HepG2 (cell line): Measurements from ENCODE around the gene ZNF574. TPM values are rescaled to one million over a fixed set of nuclear protein-coding genes. Genes with fewer than 3 reads are reported as not detected.
A peak's percentile ranks its signal among the peaks of the same experiment; 100 is the strongest.

Experiments used
- ATAC-seq: fragments of 200-7000 bp; cut with Tn5 transposase; 3 replicates; pipeline ENCODE4 v1.9.1; 2020; ENCODE audit warnings: mild to moderate bottlenecking, moderate library complexity
- BruUV-seq: library from RNA; stranded (reverse); fragments of 400-500 nt; replicated peaks from 2 replicates; lab custom pipeline; 2021; lab: Mats Ljungman, UMichigan
- CTCF ChIA-PET: fragments of 300-600 bp; formaldehyde crosslinking; extraction: SDS; loops from one replicate; lab custom pipeline; 2021; ENCODE audit warnings: low total read pairs, inconsistent platforms, low intra/inter-chr PET ratio; lab: Yijun Ruan, JAX
- POLR2A ChIA-PET: fragments of 350-600 bp; sonication (Branson Sonifier 250); formaldehyde crosslinking; loops from one replicate; lab custom pipeline; 2020; ENCODE audit warnings: antibody characterized with exemption, inconsistent platforms; lab: Yijun Ruan, JAX
- DNase-seq: peaks from one replicate; pipeline ENCODE4 v3.0.0-alpha.2; 2015; ENCODE audit warnings: low spot score
- FAIRE-seq: peaks from 3 replicates; lab custom pipeline; 2011; peaks lifted over from hg19 to GRCh38; lab: Jason Lieb, UNC
- H2AFZ ChIP-seq: one replicate; pipeline ENCODE4 v1.6.1; 2011; ENCODE audit warnings: low read length, inconsistent platforms
- H3K27ac ChIP-seq: fragments of 300-600 bp; 3 replicates; pipeline ENCODE4 v1.8.0; 2011; ENCODE audit warnings: mixed run types, mild to moderate bottlenecking, mixed read lengths, low read length, inconsistent platforms; ENCODE audit not compliant: insufficient read depth; ENCODE audit errors: extremely low read length
- H3K27me3 ChIP-seq, 2 experiments: fragments of 200-600 bp in 1 of 2; 2 replicates in 1 of 2; 3 replicates in 1 of 2; pipeline versions ENCODE4 v1.6.0 to v1.8.0; 2011; ENCODE audit warnings: low read length in 2 of 2, mild to moderate bottlenecking in 2 of 2, moderate library complexity in 2 of 2, inconsistent platforms in 1 of 2; ENCODE audit not compliant: insufficient read depth in 2 of 2, control insufficient read depth in 1 of 2
- H3K36me3 ChIP-seq, 2 experiments: fragments of 200-600 bp in 1 of 2; replicated peaks in 1 of 2; 2 replicates in 1 of 2; 3 replicates in 1 of 2; pipeline versions ENCODE4 v1.5.1 to v1.8.0; 2011; ENCODE audit warnings: low read length in 2 of 2, inconsistent platforms in 1 of 2; ENCODE audit not compliant: insufficient read depth in 2 of 2, control insufficient read depth in 1 of 2
- H3K4me1 ChIP-seq: 2 replicates; pipeline ENCODE4 v1.5.1; 2012; ENCODE audit warnings: low read length, inconsistent platforms; ENCODE audit not compliant: insufficient read depth
- H3K4me2 ChIP-seq: 2 replicates; pipeline ENCODE4 v1.6.0; 2011; ENCODE audit warnings: low read depth, low read length, inconsistent platforms
- H3K4me3 ChIP-seq, 3 experiments: fragments of 200-600 bp in 1 of 3; sonication (generic), shearing (Covaris generic) in 1 of 3; replicated peaks in 1 of 3; 2 replicates each; pipeline ENCODE4 v1.5.1; 2011 to 2016; ENCODE audit warnings: low read length in 3 of 3, inconsistent platforms in 2 of 3, low read depth in 2 of 3, mild to moderate bottlenecking in 2 of 3, control low read depth in 1 of 3, mixed read lengths in 1 of 3; ENCODE audit not compliant: insufficient read depth in 1 of 3
- H3K79me2 ChIP-seq: one replicate; pipeline ENCODE4 v1.6.1; 2011; ENCODE audit warnings: low read length, inconsistent platforms; ENCODE audit not compliant: insufficient read depth
- H3K9ac ChIP-seq: 2 replicates; pipeline ENCODE4 v1.6.0; 2011; ENCODE audit warnings: mild to moderate bottlenecking, low read depth, low read length, inconsistent platforms; ENCODE audit not compliant: insufficient read depth
- H3K9me3 ChIP-seq: 2 replicates; pipeline ENCODE4 v1.5.1; 2012; ENCODE audit warnings: mild to moderate bottlenecking, low read length
- H4K20me1 ChIP-seq: 2 replicates; pipeline ENCODE4 v1.6.0; 2011; ENCODE audit warnings: inconsistent platforms, mild to moderate bottlenecking, low read length, moderate library complexity; ENCODE audit not compliant: insufficient read depth
- KDM2A ChIP-seq: sonication (generic); formaldehyde crosslinking; IDR thresholded peaks from 2 replicates; pipeline ENCODE4 v1.4.0; 2020; ENCODE audit warnings: low read depth, missing genetic modification reagents, borderline replicate concordance
- MED8 ChIP-seq: sonication (generic); formaldehyde crosslinking; IDR thresholded peaks from 2 replicates; pipeline ENCODE4 v1.8.1; 2023; ENCODE audit warnings: mild to moderate bottlenecking, missing genetic modification reagents; ENCODE audit not compliant: insufficient replicate concordance
- MXI1 ChIP-seq: IDR thresholded peaks from 3 replicates; pipeline ENCODE4 v1.6.1; 2012; ENCODE audit warnings: low read depth, low read length, inconsistent platforms, borderline replicate concordance
- PRDM10 ChIP-seq: sonication (generic); formaldehyde crosslinking; IDR thresholded peaks from 2 replicates; pipeline ENCODE4 v1.4.0; 2020; ENCODE audit warnings: low read depth, missing genetic modification reagents
- REPIN1 ChIP-seq: sonication (generic); formaldehyde crosslinking; IDR thresholded peaks from 2 replicates; pipeline ENCODE4 v1.8.0; 2022; ENCODE audit warnings: missing genetic modification reagents, low read depth, mild to moderate bottlenecking, borderline replicate concordance
- SMC3 ChIP-seq: IDR thresholded peaks from 2 replicates; pipeline ENCODE4 v1.6.1; 2011; ENCODE audit warnings: low read length, improper control_type of control experiment
- SNRNP70 ChIP-seq: fragments of 200-400 bp; formaldehyde crosslinking; IDR thresholded peaks from 2 replicates; pipeline ENCODE4 v1.6.1; 2017; ENCODE audit warnings: mild to moderate bottlenecking, low read depth, low read length, moderate library complexity
- THAP11 ChIP-seq: IDR thresholded peaks from 2 replicates; pipeline ENCODE4 v1.6.1; 2016; ENCODE audit warnings: missing biosample characterization, missing genetic modification reagents
- ZFP41 ChIP-seq: sonication (generic); formaldehyde crosslinking; IDR thresholded peaks from 2 replicates; pipeline ENCODE4 v1.4.0; 2020; ENCODE audit warnings: mild to moderate bottlenecking, missing genetic modification reagents, borderline replicate concordance
- ZNF280D ChIP-seq: sonication (generic); formaldehyde crosslinking; IDR thresholded peaks from 2 replicates; pipeline ENCODE4 v1.5.1; 2020; ENCODE audit warnings: mild to moderate bottlenecking, missing genetic modification reagents
- ZNF580 ChIP-seq: IDR thresholded peaks from 2 replicates; pipeline ENCODE4 v1.6.1; 2016; ENCODE audit warnings: low read depth, borderline replicate concordance
- ZSCAN5A ChIP-seq: sonication (generic); formaldehyde crosslinking; IDR thresholded peaks from 2 replicates; pipeline ENCODE4 v1.8.0; 2022; ENCODE audit warnings: mild to moderate bottlenecking, missing genetic modification reagents, borderline replicate concordance
- WGBS: methylation state at CpG from one replicate; pipeline ENCODE4 v1.1.6; 2017; ENCODE audit warnings: low lambda C conversion rate; 5-methylcytosine and 5-hydroxymethylcytosine counted together
- in situ Hi-C: cut with HindIII; loops from 2 replicates; pipeline ENCODE4 v1.10.0; 2017; ENCODE audit warnings: low pct_unique_long_range_greater_than_20kb; ENCODE audit not compliant: extremely low pct_ligation_motif_present
- intact Hi-C: fragments of 100-400 bp; cut with micrococcal nuclease; formaldehyde crosslinking; loops from one replicate; pipeline ENCODE4 v1.10.0; 2022; ENCODE audit not compliant: unreplicated experiment
- polyA plus RNA-seq, 8 experiments: library from polyadenylated mRNA; depleted of rRNA in 3 of 8; stranded (reverse) in 7 of 8; unstranded in 1 of 8; fragments of >200 nt; fragmentation: Illumina TruSeq in 4 of 8; extraction: Trizol in 4 of 8; gene quantifications; 2 replicates each; pipeline versions ENCODE4 v1.2.1 to v1.2.3, GENCODE V29; 2011 to 2016; ENCODE audit warnings: low read depth in 4 of 8, missing spikeins in 1 of 8, mixed read lengths in 1 of 8; ENCODE audit not compliant: insufficient read depth in 1 of 8
- total RNA-seq, 5 experiments: library from RNA; depleted of rRNA; stranded (reverse); fragments of >200 nt; fragmentation: Illumina TruSeq; extraction: Trizol; gene quantifications; 2 replicates each; pipeline ENCODE4 v1.2.3, GENCODE V29; 2016; ENCODE audit warnings: low read depth in 1 of 5

ZNF574 gene
- total and polyA plus RNA-seq, 2 of the 13 experiments (the other 11 are each of a cell fraction or from before 2014, with no cell fraction given), result 7.7 to 7.9 TPM

- no peaks in the 10 kb centered on the region; a peak in 2 of 5 replicates for H3K27me3 ChIP-seq
- H3K36me3 ChIP-seq, result no peaks in the 10 kb centered on the region
- H3K4me2 ChIP-seq, result no peak overlapping the region
- peak; percentile 74 for DNase-seq
- H4K20me1 ChIP-seq, result no peaks in the 10 kb centered on the region
- intact Hi-C loops, result loop anchor here (1.0 kb wide), 1 partner anchor 76 kb away; no protein-coding TSS in a partner anchor
- in situ Hi-C loops, result no loop called here
- WGBS, result 24% methylated on average over 13 of the region's 16 CpGs
- no peak overlapping the region for H3K9ac ChIP-seq
- peak; percentile 90 for ATAC-seq
- BruUV-seq, result no TSS peak
- CTCF ChIA-PET, result interaction anchor here (0.7 to 2.5 kb wide), 5 partner anchors 10 to 217 kb away, joined by 3 to 26 read pairs (median 5); partner anchors contain the start of gene MEGF8
- POLR2A ChIA-PET, result no interaction called here
- no peak overlapping the region for H3K27ac ChIP-seq
- H3K79me2 ChIP-seq, result no peaks in the 10 kb centered on the region
- H2AFZ ChIP-seq, result no peak overlapping the region
- FAIRE-seq, result peak; percentile 76
- no peaks in the 10 kb centered on the region for H3K4me1 ChIP-seq
- H3K9me3 ChIP-seq, result no peaks in the 10 kb centered on the region
- H3K4me3 ChIP-seq, result no peak overlapping the region
- TF ChIP-seq ZSCAN5A (CRISPR knock-in tag), result no peak
- TF ChIP-seq PRDM10 (CRISPR knock-in tag), result 0 out of 2 replicates have a peak, but pooled peaks have one; percentile 24
- TF ChIP-seq ZNF580 (CRISPR knock-in tag), result peak; percentile 89; the same call in 1 of the 2 replicates
- TF ChIP-seq MED8, result no peak
- TF ChIP-seq THAP11 (CRISPR knock-in tag), result peak; percentile 54
- TF ChIP-seq SMC3, result peak; percentile 88
- TF ChIP-seq MXI1, result no peak
- peak; percentile 69; the same call in 1 of the 2 replicates for TF ChIP-seq KDM2A (CRISPR knock-in tag)
- TF ChIP-seq REPIN1 (CRISPR knock-in tag), result no peak; the same call in 1 of the 2 replicates
- TF ChIP-seq ZFP41 (CRISPR knock-in tag), result no peak
- no peak for TF ChIP-seq SNRNP70
- TF ChIP-seq ZNF280D, result no peak
Observed at GRCh38 chr19:42108527-42109389, 32.8 kb downstream of the ZNF574 start.
